WTC11 (cell line): ENCODE measurements around the gene GPRC5B. TPM values are rescaled to one million over a fixed set of nuclear protein-coding genes. Genes with fewer than 3 reads are reported as not detected.
A peak's percentile ranks its signal among the peaks of the same experiment; 100 is the strongest.

Experiments
- ATAC-seq: fragments of 200-7000 bp; cut with Tn5 transposase; 2 replicates; pipeline ENCODE4 v1.10.0; 2021; ENCODE audit warnings: mild to moderate bottlenecking, moderate library complexity
- CTCF ChIA-PET: fragments of 300-600 bp; sonication (Branson Sonifier 250); formaldehyde crosslinking; loops from one replicate; lab custom pipeline; 2021; ENCODE audit warnings: antibody characterized with exemption; lab: Charles Lee
- POLR2A ChIA-PET: fragments of 350-600 bp; sonication (Branson Sonifier 250); formaldehyde crosslinking; loops from one replicate; lab custom pipeline; 2021; ENCODE audit warnings: antibody characterized with exemption; lab: Charles Lee
- DNase-seq: peaks from one replicate; pipeline ENCODE4 v3.0.0; 2021; ENCODE audit warnings: low spot score
- H3K27ac Mint-ChIP-seq: 2 replicates; pipeline ENCODE4 v1.8.0; 2021; ENCODE audit warnings: mixed read lengths
- H3K27me3 Mint-ChIP-seq: 2 replicates; pipeline ENCODE4 v1.8.0; 2021; ENCODE audit warnings: low read depth, mild to moderate bottlenecking, moderate library complexity, mixed read lengths
- H3K36me3 Mint-ChIP-seq: 2 replicates; pipeline ENCODE4 v1.8.0; 2021; ENCODE audit warnings: mixed read lengths
- H3K4me1 Mint-ChIP-seq: 2 replicates; pipeline ENCODE4 v1.8.0; 2022; ENCODE audit warnings: mixed read lengths
- H3K4me3 Mint-ChIP-seq: 2 replicates; pipeline ENCODE4 v1.8.0; 2021; ENCODE audit warnings: mild to moderate bottlenecking, moderate library complexity, mixed read lengths
- H3K9me3 Mint-ChIP-seq: 2 replicates; pipeline ENCODE4 v1.8.0; 2021; ENCODE audit warnings: mixed read lengths
- CREB1 ChIP-seq: sonication (generic); formaldehyde crosslinking; IDR thresholded peaks from 2 replicates; pipeline ENCODE4 v1.8.0; 2023; ENCODE audit warnings: mild to moderate bottlenecking, missing genetic modification reagents
- EMX1 ChIP-seq: fragments of 250-450 bp; sonication (Bioruptor Pico); IDR thresholded peaks from 2 replicates; pipeline ENCODE4 v1.8.0; 2021; ENCODE audit warnings: mild to moderate bottlenecking
- FOXK1 ChIP-seq: sonication (generic); formaldehyde crosslinking; IDR thresholded peaks from 2 replicates; pipeline ENCODE4 v1.8.0; 2022; ENCODE audit warnings: mild to moderate bottlenecking, moderate library complexity, missing genetic modification reagents
- JUN ChIP-seq: sonication (generic); formaldehyde crosslinking; IDR thresholded peaks from 2 replicates; pipeline ENCODE4 v1.8.0; 2023; ENCODE audit warnings: mild to moderate bottlenecking, missing genetic modification reagents
- NFE2L1 ChIP-seq: sonication (generic); formaldehyde crosslinking; IDR thresholded peaks from 2 replicates; pipeline ENCODE4 v1.8.1; 2023; ENCODE audit warnings: missing genetic modification reagents
- NR3C1 ChIP-seq: sonication (generic); formaldehyde crosslinking; conservative IDR thresholded peaks from 2 replicates; pipeline ENCODE4 v1.8.1; 2023; ENCODE audit warnings: low read depth, mild to moderate bottlenecking, missing genetic modification reagents
- RELA ChIP-seq: sonication (generic); formaldehyde crosslinking; IDR thresholded peaks from 2 replicates; pipeline ENCODE4 v1.8.1; 2022; ENCODE audit warnings: missing genetic modification reagents, mild to moderate bottlenecking, borderline replicate concordance
- TEAD1 ChIP-seq: sonication (generic); formaldehyde crosslinking; IDR thresholded peaks from 2 replicates; pipeline ENCODE4 v1.8.0; 2022; ENCODE audit warnings: mild to moderate bottlenecking, missing genetic modification reagents
- TEAD4 ChIP-seq: sonication (generic); formaldehyde crosslinking; IDR thresholded peaks from 2 replicates; pipeline ENCODE4 v1.8.0; 2022; ENCODE audit warnings: mild to moderate bottlenecking, missing genetic modification reagents
- ZNF423 ChIP-seq: fragments of 250-450 bp; sonication (Bioruptor Pico); IDR thresholded peaks from 2 replicates; pipeline ENCODE4 v2.1.2; 2022; ENCODE audit warnings: mild to moderate bottlenecking, moderate library complexity
- total RNA-seq: library from RNA; stranded (reverse); gene quantifications from 3 replicates; pipeline ENCODE4 v1.2.3, GENCODE V29; 2021
- TF ChIP-seq, protein P1 (sequence below): fragments of 250-450 bp; sonication (Bioruptor Pico); IDR thresholded peaks from 2 replicates; pipeline ENCODE4 v1.9.0; 2021; ENCODE audit warnings: mild to moderate bottlenecking, borderline replicate concordance
- TF ChIP-seq, protein P2 (sequence below): sonication (generic); formaldehyde crosslinking; IDR thresholded peaks from 2 replicates; pipeline ENCODE4 v1.8.0; 2022; ENCODE audit warnings: mild to moderate bottlenecking, missing genetic modification reagents
- TF ChIP-seq, protein P3 (sequence below): sonication (generic); formaldehyde crosslinking; IDR thresholded peaks from 2 replicates; pipeline ENCODE4 v1.8.1; 2023; ENCODE audit warnings: mild to moderate bottlenecking, missing genetic modification reagents, borderline replicate concordance
- TF ChIP-seq, protein P4 (sequence below): fragments of 250-450 bp; sonication (Bioruptor Pico); IDR thresholded peaks from 2 replicates; pipeline ENCODE4 v1.9.0; 2021; ENCODE audit warnings: moderate library complexity, mild to moderate bottlenecking, inconsistent platforms, borderline replicate concordance

GPRC5B gene
- total RNA-seq, 1 experiment from 2014 or later: 104 TPM

DNA sequence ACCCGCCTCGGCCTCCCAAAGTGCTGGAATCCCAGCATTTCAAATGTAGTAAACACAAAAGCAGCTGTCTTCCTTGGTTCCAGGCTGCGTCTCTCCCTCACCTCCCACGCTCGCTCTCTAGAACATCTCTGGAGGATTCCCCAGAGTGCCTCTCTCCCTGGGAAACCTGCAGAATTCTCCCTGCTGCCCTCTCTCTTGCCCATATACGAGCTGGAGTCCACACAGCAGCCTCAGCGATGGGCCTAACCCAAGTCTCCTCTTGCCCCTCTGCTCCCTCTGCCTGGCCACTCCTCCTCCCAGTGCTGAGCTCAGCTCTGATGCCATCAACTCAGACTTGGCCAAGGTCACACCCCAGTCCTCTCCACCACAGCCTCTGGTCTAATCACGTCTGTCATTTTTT is 10.6 kb downstream of the GPRC5B start:
- TF ChIP-seq, protein P1, sequence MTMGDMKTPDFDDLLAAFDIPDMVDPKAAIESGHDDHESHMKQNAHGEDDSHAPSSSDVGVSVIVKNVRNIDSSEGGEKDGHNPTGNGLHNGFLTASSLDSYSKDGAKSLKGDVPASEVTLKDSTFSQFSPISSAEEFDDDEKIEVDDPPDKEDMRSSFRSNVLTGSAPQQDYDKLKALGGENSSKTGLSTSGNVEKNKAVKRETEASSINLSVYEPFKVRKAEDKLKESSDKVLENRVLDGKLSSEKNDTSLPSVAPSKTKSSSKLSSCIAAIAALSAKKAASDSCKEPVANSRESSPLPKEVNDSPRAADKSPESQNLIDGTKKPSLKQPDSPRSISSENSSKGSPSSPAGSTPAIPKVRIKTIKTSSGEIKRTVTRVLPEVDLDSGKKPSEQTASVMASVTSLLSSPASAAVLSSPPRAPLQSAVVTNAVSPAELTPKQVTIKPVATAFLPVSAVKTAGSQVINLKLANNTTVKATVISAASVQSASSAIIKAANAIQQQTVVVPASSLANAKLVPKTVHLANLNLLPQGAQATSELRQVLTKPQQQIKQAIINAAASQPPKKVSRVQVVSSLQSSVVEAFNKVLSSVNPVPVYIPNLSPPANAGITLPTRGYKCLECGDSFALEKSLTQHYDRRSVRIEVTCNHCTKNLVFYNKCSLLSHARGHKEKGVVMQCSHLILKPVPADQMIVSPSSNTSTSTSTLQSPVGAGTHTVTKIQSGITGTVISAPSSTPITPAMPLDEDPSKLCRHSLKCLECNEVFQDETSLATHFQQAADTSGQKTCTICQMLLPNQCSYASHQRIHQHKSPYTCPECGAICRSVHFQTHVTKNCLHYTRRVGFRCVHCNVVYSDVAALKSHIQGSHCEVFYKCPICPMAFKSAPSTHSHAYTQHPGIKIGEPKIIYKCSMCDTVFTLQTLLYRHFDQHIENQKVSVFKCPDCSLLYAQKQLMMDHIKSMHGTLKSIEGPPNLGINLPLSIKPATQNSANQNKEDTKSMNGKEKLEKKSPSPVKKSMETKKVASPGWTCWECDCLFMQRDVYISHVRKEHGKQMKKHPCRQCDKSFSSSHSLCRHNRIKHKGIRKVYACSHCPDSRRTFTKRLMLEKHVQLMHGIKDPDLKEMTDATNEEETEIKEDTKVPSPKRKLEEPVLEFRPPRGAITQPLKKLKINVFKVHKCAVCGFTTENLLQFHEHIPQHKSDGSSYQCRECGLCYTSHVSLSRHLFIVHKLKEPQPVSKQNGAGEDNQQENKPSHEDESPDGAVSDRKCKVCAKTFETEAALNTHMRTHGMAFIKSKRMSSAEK (CRISPR knock-in tag): no peak
- TF ChIP-seq NFE2L1 (CRISPR knock-in tag): no peak
- TF ChIP-seq NR3C1 (CRISPR knock-in tag): no peak
- TF ChIP-seq FOXK1 (CRISPR knock-in tag): no peak
- POLR2A ChIA-PET: interaction anchor here (0.6 to 1.0 kb wide), 2 partner anchors 13 to 14 kb away, joined by 3 to 4 read pairs; no protein-coding TSS in a partner anchor
- no peak for ATAC-seq

DNA sequence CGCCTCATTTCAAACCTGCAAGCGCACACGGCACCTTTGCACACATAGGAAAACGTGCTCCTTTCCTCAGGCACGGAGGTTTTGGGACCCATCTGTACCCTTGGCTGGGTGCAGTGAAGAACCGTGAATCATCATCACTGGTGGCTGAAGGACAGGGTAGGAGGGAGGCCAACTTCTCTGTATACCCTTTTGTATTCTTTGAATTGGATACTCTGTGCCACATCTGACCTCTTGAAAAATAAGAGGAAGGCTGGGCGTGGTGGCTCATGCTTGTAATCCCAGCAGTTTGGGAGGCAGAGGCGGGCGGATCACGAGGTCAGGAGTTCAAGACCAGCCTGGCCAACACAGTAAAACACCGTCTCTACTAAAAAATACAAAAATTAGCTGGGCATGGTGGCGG is 11.7 kb downstream of the GPRC5B start:
- DNase-seq (no peak), ATAC-seq (no peak)
- H3K36me3 Mint-ChIP-seq: peaks cover 60% of the 10 kb centered on the region
- no peak overlapping the region for H3K27ac Mint-ChIP-seq
- CTCF ChIA-PET: interaction anchor here (0.7 to 1.1 kb wide), 3 partner anchors 10 to 192 kb away, joined by 3 read pairs; no protein-coding TSS in a partner anchor
- peaks cover 41% of the 10 kb centered on the region for H3K4me1 Mint-ChIP-seq
- H3K27me3 Mint-ChIP-seq: no peaks in the 10 kb centered on the region
- no peak for TF ChIP-seq TEAD4 (CRISPR knock-in tag)
- TF ChIP-seq NFE2L1 (CRISPR knock-in tag): no peak
- no peak for TF ChIP-seq ZNF423 (CRISPR knock-in tag)
- TF ChIP-seq CREB1 (CRISPR knock-in tag): no peak
- TF ChIP-seq RELA (CRISPR knock-in tag): no peak
- no peak for TF ChIP-seq JUN (CRISPR knock-in tag)
- TF ChIP-seq, protein P2, sequence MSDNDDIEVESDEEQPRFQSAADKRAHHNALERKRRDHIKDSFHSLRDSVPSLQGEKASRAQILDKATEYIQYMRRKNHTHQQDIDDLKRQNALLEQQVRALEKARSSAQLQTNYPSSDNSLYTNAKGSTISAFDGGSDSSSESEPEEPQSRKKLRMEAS (CRISPR knock-in tag): no peak
- TF ChIP-seq, protein P1 (CRISPR knock-in tag): no peak
- TF ChIP-seq TEAD1: no peak
- TF ChIP-seq, protein P3, sequence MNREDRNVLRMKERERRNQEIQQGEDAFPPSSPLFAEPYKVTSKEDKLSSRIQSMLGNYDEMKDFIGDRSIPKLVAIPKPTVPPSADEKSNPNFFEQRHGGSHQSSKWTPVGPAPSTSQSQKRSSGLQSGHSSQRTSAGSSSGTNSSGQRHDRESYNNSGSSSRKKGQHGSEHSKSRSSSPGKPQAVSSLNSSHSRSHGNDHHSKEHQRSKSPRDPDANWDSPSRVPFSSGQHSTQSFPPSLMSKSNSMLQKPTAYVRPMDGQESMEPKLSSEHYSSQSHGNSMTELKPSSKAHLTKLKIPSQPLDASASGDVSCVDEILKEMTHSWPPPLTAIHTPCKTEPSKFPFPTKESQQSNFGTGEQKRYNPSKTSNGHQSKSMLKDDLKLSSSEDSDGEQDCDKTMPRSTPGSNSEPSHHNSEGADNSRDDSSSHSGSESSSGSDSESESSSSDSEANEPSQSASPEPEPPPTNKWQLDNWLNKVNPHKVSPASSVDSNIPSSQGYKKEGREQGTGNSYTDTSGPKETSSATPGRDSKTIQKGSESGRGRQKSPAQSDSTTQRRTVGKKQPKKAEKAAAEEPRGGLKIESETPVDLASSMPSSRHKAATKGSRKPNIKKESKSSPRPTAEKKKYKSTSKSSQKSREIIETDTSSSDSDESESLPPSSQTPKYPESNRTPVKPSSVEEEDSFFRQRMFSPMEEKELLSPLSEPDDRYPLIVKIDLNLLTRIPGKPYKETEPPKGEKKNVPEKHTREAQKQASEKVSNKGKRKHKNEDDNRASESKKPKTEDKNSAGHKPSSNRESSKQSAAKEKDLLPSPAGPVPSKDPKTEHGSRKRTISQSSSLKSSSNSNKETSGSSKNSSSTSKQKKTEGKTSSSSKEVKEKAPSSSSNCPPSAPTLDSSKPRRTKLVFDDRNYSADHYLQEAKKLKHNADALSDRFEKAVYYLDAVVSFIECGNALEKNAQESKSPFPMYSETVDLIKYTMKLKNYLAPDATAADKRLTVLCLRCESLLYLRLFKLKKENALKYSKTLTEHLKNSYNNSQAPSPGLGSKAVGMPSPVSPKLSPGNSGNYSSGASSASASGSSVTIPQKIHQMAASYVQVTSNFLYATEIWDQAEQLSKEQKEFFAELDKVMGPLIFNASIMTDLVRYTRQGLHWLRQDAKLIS (CRISPR knock-in tag): no peak
- TF ChIP-seq, protein P4, sequence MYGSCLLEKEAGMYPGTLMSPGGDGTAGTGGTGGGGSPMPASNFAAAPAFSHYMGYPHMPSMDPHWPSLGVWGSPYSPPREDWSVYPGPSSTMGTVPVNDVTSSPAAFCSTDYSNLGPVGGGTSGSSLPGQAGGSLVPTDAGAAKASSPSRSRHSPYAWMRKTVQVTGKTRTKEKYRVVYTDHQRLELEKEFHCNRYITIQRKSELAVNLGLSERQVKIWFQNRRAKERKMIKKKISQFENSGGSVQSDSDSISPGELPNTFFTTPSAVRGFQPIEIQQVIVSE (CRISPR knock-in tag): no peak
- TF ChIP-seq EMX1 (CRISPR knock-in tag): no peak
- POLR2A ChIA-PET: interaction anchor here (0.6 to 0.7 kb wide), 2 partner anchors 434 to 1003 kb away, joined by 3 to 6 read pairs; no protein-coding TSS in a partner anchor
- H3K4me3 Mint-ChIP-seq: no peak overlapping the region
- no peaks in the 10 kb centered on the region for H3K9me3 Mint-ChIP-seq

More for the DNA sequence above, 10.6 kb downstream of the GPRC5B start:
- Mint-ChIP-seq H3K9me3 (no peaks in the 10 kb centered on the region), H3K4me1 (peaks cover 47% of the 10 kb centered on the region), H3K36me3 (peaks cover 56% of the 10 kb centered on the region), H3K4me3 (no peak overlapping the region), H3K27me3 (no peaks in the 10 kb centered on the region), H3K27ac (peak overlapping the region; percentile 57)
- CTCF ChIA-PET: interaction anchor here (0.7 to 1.6 kb wide), 4 partner anchors 34 to 266 kb away, joined by 3 to 4 read pairs (median 3); no protein-coding TSS in a partner anchor
- DNase-seq: no peak
